B cell (primary cell): Measurements from ENCODE around the gene RALA. TPM values are rescaled to one million over a fixed set of nuclear protein-coding genes. Genes with fewer than 3 reads are reported as not detected.

Source experiments
- ATAC-seq: fragments of 200-7000 bp; cut with Tn5 transposase; one replicate; pipeline ENCODE4 v1.10.0; 2021; ENCODE audit warnings: low read depth, mild to moderate bottlenecking, moderate number of reproducible peaks, moderate library complexity
- CTCF ChIA-PET: fragments of 350-600 bp; sonication (Branson Sonifier 250); formaldehyde crosslinking; loops from one replicate; lab custom pipeline; 2021; ENCODE audit warnings: antibody characterized with exemption, inconsistent platforms; lab: Charles Lee
- POLR2A ChIA-PET: fragments of 350-600 bp; sonication (Branson Sonifier 250); formaldehyde crosslinking; loops from one replicate; lab custom pipeline; 2021; ENCODE audit warnings: antibody characterized with exemption; lab: Charles Lee
- DNase-seq: peaks from one replicate; pipeline ENCODE4 v3.0.0; 2013
- H2AFZ ChIP-seq: 2 replicates; pipeline ENCODE4 v1.6.1; 2012; ENCODE audit warnings: mild to moderate bottlenecking, low read depth, low read length; ENCODE audit not compliant: insufficient read depth, poor library complexity, severe bottlenecking
- H3K27ac ChIP-seq, 2 donors: 1 replicate in 1 of 2; 2 replicates in 1 of 2; pipeline ENCODE4 v1.5.1; 2012 to 2013; ENCODE audit warnings: low read length in 2 of 2, mild to moderate bottlenecking in 2 of 2, moderate library complexity in 1 of 2
- H3K27me3 ChIP-seq, 4 experiments: fragments of 200-600 bp in 1 of 4; sonication (generic) in 1 of 4; replicated peaks in 1 of 4; 1 replicate in 2 of 4; 2 replicates in 2 of 4; pipeline versions ENCODE4 v1.6.1 to v1.7.0; 2013 to 2016; ENCODE audit warnings: low read length in 3 of 4, mild to moderate bottlenecking in 2 of 4, mixed read lengths in 1 of 4, moderate library complexity in 1 of 4; ENCODE audit not compliant: insufficient read depth in 4 of 4, control insufficient read depth in 3 of 4; ENCODE audit errors: control extremely low read depth in 1 of 4
- H3K36me3 ChIP-seq, 2 experiments: replicated peaks in 1 of 2; 1 replicate in 1 of 2; 2 replicates in 1 of 2; pipeline versions ENCODE4 v1.6.1 to v1.7.1; 2013; ENCODE audit warnings: low read length in 1 of 2; ENCODE audit not compliant: insufficient read depth in 2 of 2, control insufficient read depth in 1 of 2; ENCODE audit errors: control extremely low read depth in 1 of 2, extremely low read depth in 1 of 2
- H3K4me1 ChIP-seq, 2 donors: fragments of 200-600 bp in 1 of 2; sonication (generic) in 1 of 2; 1 replicate in 1 of 2; 2 replicates in 1 of 2; pipeline versions ENCODE4 v1.5.1 to v1.6.1; 2013 to 2017; ENCODE audit warnings: low read length in 2 of 2; ENCODE audit not compliant: control insufficient read depth in 2 of 2, insufficient read depth in 2 of 2
- H3K4me2 ChIP-seq: replicated peaks from 2 replicates; pipeline ENCODE3; 2012; ENCODE audit warnings: mild to moderate bottlenecking, low read depth, low read length; ENCODE audit not compliant: poor library complexity, severe bottlenecking
- H3K4me3 ChIP-seq, 5 experiments: fragments of 200-600 bp in 1 of 5; sonication (generic) in 1 of 5; 1 replicate in 3 of 5; 2 replicates in 2 of 5; pipeline versions ENCODE4 v1.5.1 to v1.7.0; 2011 to 2016; ENCODE audit warnings: low read length in 4 of 5, mild to moderate bottlenecking in 4 of 5, low read depth in 2 of 5, control low read depth in 1 of 5, moderate library complexity in 1 of 5; ENCODE audit not compliant: insufficient read depth in 1 of 5; ENCODE audit errors: control extremely low read depth in 1 of 5, extremely low read depth in 1 of 5
- H3K79me2 ChIP-seq: fragments of 200-600 bp; sonication (generic); one replicate; pipeline ENCODE4 v1.6.0; 2016; ENCODE audit warnings: low read length; ENCODE audit not compliant: control insufficient read depth, insufficient read depth
- H3K9ac ChIP-seq: fragments of 200-600 bp; sonication (generic); 2 replicates; pipeline ENCODE4 v1.6.1; 2017; ENCODE audit warnings: mild to moderate bottlenecking, low read length, moderate library complexity
- H3K9me3 ChIP-seq, 3 donors: one replicate each; pipeline versions ENCODE4 v1.6.1 to v1.7.1; 2013; ENCODE audit warnings: low read length in 2 of 3; ENCODE audit not compliant: control insufficient read depth in 2 of 3, insufficient read depth in 1 of 3; ENCODE audit errors: control extremely low read depth in 1 of 3
- H4K20me1 ChIP-seq: 2 replicates; pipeline ENCODE4 v1.6.0; 2012; ENCODE audit warnings: mild to moderate bottlenecking, low read length; ENCODE audit not compliant: insufficient read depth, control insufficient read depth, poor library complexity, severe bottlenecking
- H3K27ac Mint-ChIP-seq: one replicate; pipeline ENCODE4 v1.8.0; 2021; ENCODE audit warnings: mixed read lengths
- H3K27me3 Mint-ChIP-seq: one replicate; pipeline ENCODE4 v1.8.0; 2021; ENCODE audit warnings: mixed read lengths
- H3K4me1 Mint-ChIP-seq: one replicate; pipeline ENCODE4 v1.8.0; 2021; ENCODE audit warnings: mixed read lengths
- H3K4me3 Mint-ChIP-seq: one replicate; pipeline ENCODE4 v1.8.0; 2021; ENCODE audit warnings: mixed read lengths
- H3K9me3 Mint-ChIP-seq: one replicate; pipeline ENCODE4 v1.8.0; 2022; ENCODE audit warnings: mixed read lengths; ENCODE audit not compliant: insufficient read depth
- CTCF ChIP-seq: fragments of 200-600 bp; IDR thresholded peaks from one replicate; pipeline ENCODE4 v1.8.0; 2022; ENCODE audit warnings: antibody characterized with exemption, mild to moderate bottlenecking
- EZH2 ChIP-seq: IDR thresholded peaks from 2 replicates; pipeline ENCODE4 v1.6.1; 2012; ENCODE audit warnings: borderline replicate concordance, low read depth, mild to moderate bottlenecking, moderate library complexity, low read length; ENCODE audit not compliant: insufficient read depth, poor library complexity, severe bottlenecking
- WGBS: methylation state at CpG from one replicate; pipeline ENCODE4 v1.1.5; 2013; ENCODE audit warnings: missing lambda C conversion rate; ENCODE audit not compliant: insufficient coverage; 5-methylcytosine and 5-hydroxymethylcytosine counted together
- intact Hi-C: fragments of 100-400 bp; cut with micrococcal nuclease; formaldehyde crosslinking; loops from one replicate; pipeline ENCODE4 v1.10.0; 2022
- polyA plus RNA-seq: library from polyadenylated mRNA; depleted of rRNA; stranded (reverse); fragments of >200 nt; gene quantifications from 2 replicates; pipeline ENCODE4 v1.2.3, GENCODE V29; 2012
- total RNA-seq, 2 donors: library from RNA; stranded (reverse); fragments of 120-200 nt in 1 of 2; gene quantifications; 1 replicate in 1 of 2; 2 replicates in 1 of 2; pipeline versions ENCODE4 v1.2.3 to v1.2.4, GENCODE V29; 2013 to 2022

The RALA gene
- total and polyA plus RNA-seq, 2 donors (not counting 1 experiment from before 2014, with no cell fraction given), result 9.3 to 29.8 TPM

- no peak overlapping the region for H3K4me3 ChIP-seq
- H3K79me2 ChIP-seq, result peaks cover 45% of the 10 kb centered on the region
- H3K4me2 ChIP-seq, result no peak overlapping the region
- intact Hi-C loops, result no loop called here
- WGBS, result no CpG with 5 or more reads among the region's 1 CpG
- H3K36me3 ChIP-seq, result no peaks in the 10 kb centered on the region
- DNase-seq (no peak), ATAC-seq (no peak)
- Mint-ChIP-seq H3K4me3 (no peak overlapping the region), H3K27me3 (no peaks in the 10 kb centered on the region), H3K27ac (no peak overlapping the region), H3K9me3 (no peaks in the 10 kb centered on the region), H3K4me1 (peaks cover 19% of the 10 kb centered on the region)
- H3K9ac ChIP-seq, result no peak overlapping the region
- ChIA-PET POLR2A (no interaction called here), CTCF (no interaction called here)
- no peak overlapping the region for H2AFZ ChIP-seq
- H3K27ac ChIP-seq, result no peak overlapping the region
- peaks cover 0 to 7% (median 3%) of the 10 kb centered on the region in 3 donors for H3K9me3 ChIP-seq
- H3K27me3 ChIP-seq, result no peaks in the 10 kb centered on the region
- no peaks in the 10 kb centered on the region for H3K4me1 ChIP-seq
- peaks cover 15% of the 10 kb centered on the region for H4K20me1 ChIP-seq
- TF ChIP-seq EZH2 (no peak), CTCF (no peak)
Observed at GRCh38 chr7:39674406-39674805, 51.0 kb downstream of the RALA start.

GRCh38 chr7:39676346-39676745 is 53.0 kb downstream of the RALA start:
- Histone ChIP-seq H3K27me3 (no peaks in the 10 kb centered on the region), H3K4me3 (no peak overlapping the region), H3K4me1 (no peaks in the 10 kb centered on the region), H3K27ac (no peak overlapping the region), H3K9ac (no peak overlapping the region), H4K20me1 (peaks cover 21% of the 10 kb centered on the region), H3K9me3 (peaks cover 0 to 7% (median 3%) of the 10 kb centered on the region in 3 donors), H2AFZ (no peak overlapping the region), H3K4me2 (no peak overlapping the region), H3K79me2 (peaks cover 40% of the 10 kb centered on the region), H3K36me3 (no peaks in the 10 kb centered on the region)
- Mint-ChIP-seq H3K27ac (no peak overlapping the region), H3K27me3 (no peaks in the 10 kb centered on the region), H3K9me3 (no peaks in the 10 kb centered on the region), H3K4me3 (no peak overlapping the region), H3K4me1 (peaks cover 20% of the 10 kb centered on the region)
- ATAC-seq (no peak), DNase-seq (no peak)
- ChIA-PET CTCF (no interaction called here), POLR2A (no interaction called here)
- intact Hi-C loops, result no loop called here
- WGBS, result 86% methylated on average over 1 of the region's 2 CpGs
- TF ChIP-seq EZH2 (no peak), CTCF (no peak)
